8988T (cell line): ENCODE results near the gene SBSN.
"Not testable (repeated sequence)": the region's sequence is repeated elsewhere in the genome, so short reads cannot be mapped to it uniquely, and the experiment has no call there.

Experiments used
- DNase-seq: peaks from one replicate; pipeline ENCODE4 v3.0.0; 2011

Gene SBSN

GRCh38 chr19:35501684-35502083 lies 26.4 kb downstream of the SBSN start:
- no peak for DNase-seq

- DNase-seq, result no peak
Measured at GRCh38 chr19:35500611-35501010, 27.5 kb downstream of the SBSN start.

GRCh38 chr19:35498984-35499527 lies 29.1 kb downstream of the SBSN start:
- DNase-seq, result no peak

- DNase-seq, result no peak
Measured at GRCh38 chr19:35498220-35498619, 29.9 kb downstream of the SBSN start.

- peak; percentile 9 for DNase-seq
Measured at GRCh38 chr19:35497406-35497805, 30.7 kb downstream of the SBSN start.

GRCh38 chr19:35495107-35496064 lies 32.7 kb downstream of the SBSN start:
- DNase-seq, result peak; percentile 93

- DNase-seq, result no peak
Measured at GRCh38 chr19:35493971-35494370, 34.1 kb downstream of the SBSN start.

GRCh38 chr19:35491836-35492360 lies 36.2 kb downstream of the SBSN start:
- no peak for DNase-seq

- no peak for DNase-seq
Measured at GRCh38 chr19:35490364-35490763, 37.7 kb downstream of the SBSN start, which contains the start of gene KRTDAP. Gene KRTDAP, minus strand, starts transcription at chr19:35490464. Its CDS starts 22 bp downstream, at chr19:35490442.

GRCh38 chr19:35488677-35489076 lies 39.4 kb downstream of the SBSN start:
- DNase-seq, result no peak

- no peak for DNase-seq
Measured at GRCh38 chr19:35487656-35488182, 40.4 kb downstream of the SBSN start.

- no peak for DNase-seq
Measured at GRCh38 chr19:35486268-35486708, 41.8 kb downstream of the SBSN start.

- DNase-seq, result no peak
Measured at GRCh38 chr19:35484252-35485036, 43.7 kb downstream of the SBSN start.

GRCh38 chr19:35483089-35483488 lies 45.0 kb downstream of the SBSN start:
- no peak for DNase-seq

- DNase-seq, result no peak
Measured at GRCh38 chr19:35478794-35479677, 49.1 kb downstream of the SBSN start.

- DNase-seq, result no peak
Measured at GRCh38 chr19:35476149-35476548, 52.0 kb downstream of the SBSN start.

- DNase-seq, result not testable (repeated sequence)
Measured at GRCh38 chr19:35474594-35474993, 53.5 kb downstream of the SBSN start.

- DNase-seq, result no peak
Measured at GRCh38 chr19:35474104-35474503, 54.0 kb downstream of the SBSN start.
